Activated naive CD4-positive, alpha-beta T cell treated with anti-CD3 and anti-CD28 coated beads, Interleukin-2, amount 50 U/mL, for 24 hours (primary cell): Measurements from ENCODE around the gene PACRGL.
"Not testable (repeated sequence)": the region's sequence is repeated elsewhere in the genome, so short reads cannot be mapped to it uniquely, and the experiment has no call there.

Experiments used
- H3K27ac Mint-ChIP-seq: one replicate; pipeline ENCODE4 v1.8.0; 2021; ENCODE audit warnings: mild to moderate bottlenecking, mixed read lengths
- H3K27me3 Mint-ChIP-seq: one replicate; pipeline ENCODE4 v1.8.0; 2021; ENCODE audit warnings: mixed read lengths
- H3K36me3 Mint-ChIP-seq: one replicate; pipeline ENCODE4 v1.8.0; 2021; ENCODE audit warnings: mixed read lengths
- H3K4me1 Mint-ChIP-seq: one replicate; pipeline ENCODE4 v1.8.0; 2021; ENCODE audit warnings: mixed read lengths
- H3K4me3 Mint-ChIP-seq: one replicate; pipeline ENCODE4 v1.8.0; 2021; ENCODE audit warnings: mild to moderate bottlenecking, mixed read lengths
- H3K9me3 Mint-ChIP-seq: one replicate; pipeline ENCODE4 v1.8.0; 2021; ENCODE audit warnings: mixed read lengths

The PACRGL gene

DNA sequence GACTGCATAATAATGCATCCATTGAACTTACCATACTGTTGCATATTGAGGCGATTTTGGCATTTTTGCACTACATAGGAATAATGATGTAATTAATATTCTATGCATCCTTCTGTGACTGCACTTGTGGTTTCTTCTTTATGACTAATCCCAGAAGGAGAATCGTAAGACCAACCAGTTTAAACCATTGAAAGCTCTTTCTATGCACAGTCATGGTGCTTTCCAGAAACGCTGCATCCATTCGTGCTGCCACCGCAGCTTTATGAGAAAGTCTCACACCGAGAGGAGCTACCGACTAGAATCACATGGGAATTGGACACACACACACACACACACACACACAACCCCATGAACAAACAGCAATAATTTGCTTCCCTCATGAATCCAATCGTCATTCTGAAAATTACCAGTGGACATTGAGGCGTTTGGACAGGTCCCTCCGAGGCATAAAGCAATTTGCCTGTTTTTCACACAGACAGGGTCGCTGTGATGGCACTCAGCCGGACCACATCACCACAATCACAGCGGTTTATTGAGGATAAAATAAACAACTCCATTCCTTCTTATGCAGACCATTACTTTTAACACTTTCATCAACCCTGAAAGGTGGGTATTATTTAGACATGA is 64.2 kb downstream of the PACRGL start:
- Mint-ChIP-seq H3K4me3 (no peak overlapping the region), H3K27ac (no peak overlapping the region), H3K36me3 (no peaks in the 10 kb centered on the region), H3K4me1 (no peaks in the 10 kb centered on the region), H3K9me3 (no peaks in the 10 kb centered on the region), H3K27me3 (no peaks in the 10 kb centered on the region)

DNA sequence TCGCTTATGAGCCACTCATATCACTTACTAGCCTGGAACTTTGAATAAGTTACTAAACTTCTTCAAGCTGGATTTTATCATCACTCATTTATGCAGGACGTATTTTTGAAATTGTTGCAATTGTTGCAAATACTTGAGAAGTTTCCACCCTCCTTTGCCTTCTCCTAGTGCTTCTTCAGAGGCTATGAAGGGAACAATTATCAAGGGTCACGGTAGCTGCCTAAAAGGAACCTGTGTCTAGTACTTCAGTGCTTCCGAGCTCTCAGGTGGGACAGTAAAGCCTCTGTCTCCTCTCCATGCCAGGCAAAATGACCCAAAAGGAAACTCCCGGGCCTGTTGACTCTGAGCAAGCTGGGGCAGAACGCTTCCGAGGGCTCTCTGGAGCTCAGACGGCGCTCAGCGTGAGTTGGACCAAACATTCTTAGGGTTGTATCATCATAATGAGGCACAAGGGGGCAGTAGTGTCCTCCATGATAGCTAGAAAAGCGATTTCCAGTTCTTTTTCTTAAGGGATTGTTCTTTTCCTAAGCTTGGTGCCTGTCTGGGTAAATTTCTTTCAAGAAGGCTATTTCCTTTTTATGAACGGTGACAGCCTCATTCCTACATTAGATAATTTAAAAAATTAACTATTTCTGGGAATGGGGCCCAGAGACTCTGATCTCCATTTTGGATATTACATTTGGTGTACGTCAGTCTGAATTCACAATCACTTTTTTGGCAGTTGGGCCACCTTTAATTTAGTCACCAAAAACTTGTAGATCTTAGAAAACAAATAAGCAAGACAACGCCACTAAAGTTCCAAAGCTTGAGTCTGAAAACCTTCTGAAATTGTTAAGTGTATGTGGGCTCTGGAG is 73.1 kb downstream of the PACRGL start:
- Mint-ChIP-seq H3K27me3 (no peaks in the 10 kb centered on the region), H3K36me3 (no peaks in the 10 kb centered on the region), H3K4me3 (no peak overlapping the region), H3K9me3 (no peaks in the 10 kb centered on the region), H3K4me1 (peaks cover 14% of the 10 kb centered on the region), H3K27ac (no peak overlapping the region)

DNA sequence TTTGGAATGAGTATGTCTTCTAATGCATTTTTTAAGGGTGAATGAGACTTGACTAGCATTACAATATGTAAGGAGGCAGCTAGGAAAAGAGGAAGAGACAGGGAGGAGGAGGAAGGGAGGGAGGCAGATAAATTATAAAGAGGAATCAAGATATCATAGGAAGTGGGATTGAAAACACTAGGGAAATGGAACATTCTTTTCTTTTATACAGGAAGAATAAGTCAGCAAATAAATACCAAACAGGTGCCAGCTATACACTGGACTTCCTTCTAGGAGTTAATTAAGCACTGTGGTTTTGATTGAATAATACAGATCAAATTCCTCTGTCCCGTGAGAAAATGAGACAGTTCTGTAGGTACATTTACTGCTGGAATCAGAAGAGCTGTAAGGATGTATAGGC is 78.6 kb downstream of the PACRGL start:
- Mint-ChIP-seq H3K27me3 (peaks cover 1% of the 10 kb centered on the region), H3K36me3 (no peaks in the 10 kb centered on the region), H3K9me3 (peaks cover 14% of the 10 kb centered on the region), H3K4me3 (no peak overlapping the region), H3K27ac (no peak overlapping the region), H3K4me1 (peaks cover 7% of the 10 kb centered on the region)

DNA sequence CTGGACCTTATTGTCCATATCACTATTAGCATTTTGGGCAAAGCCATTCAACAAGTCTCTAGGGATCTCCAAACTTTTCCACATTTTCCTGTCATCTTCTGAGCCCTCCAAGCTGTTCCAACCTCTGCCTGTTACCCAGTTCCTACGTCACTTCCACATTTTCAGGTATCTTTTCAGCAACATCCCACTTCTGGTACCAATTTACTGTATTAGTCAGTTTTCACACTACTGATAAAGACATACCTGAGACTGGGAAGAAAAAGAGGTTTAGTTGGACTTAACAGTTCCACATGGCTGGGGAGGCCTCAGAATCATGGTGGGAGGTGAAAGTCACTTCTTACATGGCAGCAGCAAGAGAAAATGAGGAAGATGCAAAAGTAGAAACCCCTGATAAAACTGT is 82.9 kb downstream of the PACRGL start:
- H3K27me3 Mint-ChIP-seq, H3K27ac Mint-ChIP-seq, H3K4me1 Mint-ChIP-seq, H3K36me3 Mint-ChIP-seq, H3K4me3 Mint-ChIP-seq: not testable (repeated sequence)
- peaks cover 14% of the 10 kb centered on the region for H3K9me3 Mint-ChIP-seq

DNA sequence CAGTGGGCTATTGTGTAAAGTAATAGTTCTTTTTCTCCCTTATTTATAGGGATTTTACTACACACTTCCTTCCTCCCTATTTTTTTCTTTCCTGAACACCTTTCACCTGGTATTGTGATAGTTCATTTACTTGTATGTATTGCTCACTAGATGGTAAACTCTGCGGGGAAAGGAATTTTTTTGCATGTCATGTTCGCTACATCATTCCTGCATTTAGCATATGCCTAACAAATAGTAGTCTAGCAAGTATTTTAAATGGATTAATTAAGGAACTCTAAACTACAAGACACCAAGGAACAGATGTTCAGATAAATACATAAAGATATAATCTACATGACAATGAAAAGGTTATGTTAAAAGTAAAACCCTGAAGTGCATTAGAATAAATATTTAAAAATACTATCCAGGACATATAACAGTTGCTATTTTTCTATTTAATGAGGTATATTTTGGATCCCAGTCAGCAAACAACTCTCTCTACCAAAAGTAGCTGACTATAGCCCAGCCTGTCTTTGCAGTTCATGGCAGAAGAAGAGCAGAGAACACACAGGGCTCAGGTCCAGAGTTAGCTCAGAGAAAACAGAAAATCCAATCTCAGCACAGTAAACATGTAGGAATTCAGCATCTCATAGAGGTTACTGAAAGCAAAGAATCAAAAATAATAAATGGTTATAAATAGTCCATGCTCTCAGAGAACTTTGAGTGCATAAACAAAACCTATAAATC is 87.8 kb downstream of the PACRGL start:
- Mint-ChIP-seq H3K4me3 (no peak overlapping the region), H3K36me3 (no peaks in the 10 kb centered on the region), H3K4me1 (no peaks in the 10 kb centered on the region), H3K27me3 (peaks cover under 1% of the 10 kb centered on the region), H3K27ac (no peak overlapping the region), H3K9me3 (no peaks in the 10 kb centered on the region)
